Measurements from ENCODE around the gene PIBF1.

DNA sequence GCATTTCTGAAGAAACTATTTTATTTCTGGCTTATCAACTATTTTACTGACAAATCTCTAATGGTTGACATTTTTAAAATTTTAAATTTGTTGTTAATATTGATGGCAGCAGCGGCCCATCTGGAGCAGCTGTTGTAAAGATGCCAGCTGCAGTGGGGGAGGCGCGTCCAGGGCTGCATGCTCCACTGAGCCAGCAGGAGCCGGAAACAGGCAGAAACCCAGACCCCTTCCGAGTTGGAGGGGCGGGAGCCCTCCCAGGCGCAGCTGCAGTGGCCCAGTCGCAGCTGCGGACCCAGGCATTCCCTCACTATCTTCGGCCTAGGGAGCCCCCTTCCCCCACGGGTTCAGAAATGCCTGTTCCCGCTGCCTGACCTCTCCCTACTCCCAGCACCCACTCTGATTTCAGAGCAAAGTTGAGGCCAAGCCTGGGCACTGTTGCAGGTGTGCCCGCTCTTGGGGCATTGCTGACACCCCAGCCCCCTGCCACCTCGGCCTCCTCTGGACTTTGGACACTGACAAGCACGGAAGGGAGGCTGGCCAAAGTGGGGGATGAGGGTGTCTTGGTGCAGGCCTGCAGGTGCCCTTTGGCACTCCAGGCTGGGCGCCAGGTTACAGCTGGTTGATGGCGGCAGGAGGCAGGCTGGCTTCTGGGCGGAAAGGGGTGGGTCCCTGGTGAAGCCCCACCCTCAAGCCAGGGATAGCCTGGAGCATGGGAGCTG lies 69.2 kb downstream of the PIBF1 start:
- TF ChIP-seq, protein P1, sequence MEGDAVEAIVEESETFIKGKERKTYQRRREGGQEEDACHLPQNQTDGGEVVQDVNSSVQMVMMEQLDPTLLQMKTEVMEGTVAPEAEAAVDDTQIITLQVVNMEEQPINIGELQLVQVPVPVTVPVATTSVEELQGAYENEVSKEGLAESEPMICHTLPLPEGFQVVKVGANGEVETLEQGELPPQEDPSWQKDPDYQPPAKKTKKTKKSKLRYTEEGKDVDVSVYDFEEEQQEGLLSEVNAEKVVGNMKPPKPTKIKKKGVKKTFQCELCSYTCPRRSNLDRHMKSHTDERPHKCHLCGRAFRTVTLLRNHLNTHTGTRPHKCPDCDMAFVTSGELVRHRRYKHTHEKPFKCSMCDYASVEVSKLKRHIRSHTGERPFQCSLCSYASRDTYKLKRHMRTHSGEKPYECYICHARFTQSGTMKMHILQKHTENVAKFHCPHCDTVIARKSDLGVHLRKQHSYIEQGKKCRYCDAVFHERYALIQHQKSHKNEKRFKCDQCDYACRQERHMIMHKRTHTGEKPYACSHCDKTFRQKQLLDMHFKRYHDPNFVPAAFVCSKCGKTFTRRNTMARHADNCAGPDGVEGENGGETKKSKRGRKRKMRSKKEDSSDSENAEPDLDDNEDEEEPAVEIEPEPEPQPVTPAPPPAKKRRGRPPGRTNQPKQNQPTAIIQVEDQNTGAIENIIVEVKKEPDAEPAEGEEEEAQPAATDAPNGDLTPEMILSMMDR (IDR thresholded peaks at IDR 0.05): no peak
- TF ChIP-seq ZFX (IDR thresholded peaks at IDR 0.05; ENCODE audit: borderline replicate concordance): no peak
